ENCODE data around the gene OCIAD2.
"Not testable (repeated sequence)": the region's sequence is repeated elsewhere in the genome, so short reads cannot be mapped to it uniquely, and the experiment has no call there.

OCIAD2 gene

GRCh38 chr4:48905363-48906015, 1.1 kb downstream of the OCIAD2 start:
- DNase-seq: no peak

- DNase-seq: no peak
Observed at GRCh38 chr4:48904541-48905142, 1.9 kb downstream of the OCIAD2 start.

GRCh38 chr4:48904101-48904500, 2.5 kb downstream of the OCIAD2 start:
- DNase-seq: no peak

GRCh38 chr4:48902266-48902665, 4.3 kb downstream of the OCIAD2 start:
- no peak for DNase-seq

- DNase-seq: no peak
Observed at GRCh38 chr4:48901196-48901595, 5.4 kb downstream of the OCIAD2 start.

- no peak for DNase-seq
Observed at GRCh38 chr4:48899950-48900349, 6.6 kb downstream of the OCIAD2 start.

GRCh38 chr4:48899432-48899749, 7.2 kb downstream of the OCIAD2 start:
- no peak for DNase-seq

GRCh38 chr4:48898733-48899431, 7.7 kb downstream of the OCIAD2 start:
- no peak for DNase-seq

GRCh38 chr4:48896845-48897244, 9.7 kb downstream of the OCIAD2 start:
- DNase-seq: no peak

GRCh38 chr4:48891028-48891619, 15.4 kb downstream of the OCIAD2 start:
- DNase-seq: no peak

GRCh38 chr4:48889750-48890149, 16.8 kb downstream of the OCIAD2 start:
- DNase-seq: not testable (repeated sequence)

GRCh38 chr4:48881646-48882045, 24.9 kb downstream of the OCIAD2 start:
- DNase-seq: not testable (repeated sequence)

- no peak for DNase-seq
Observed at GRCh38 chr4:48879561-48880442, 26.8 kb downstream of the OCIAD2 start.

GRCh38 chr4:48877827-48878535, 28.6 kb downstream of the OCIAD2 start:
- no peak for DNase-seq

GRCh38 chr4:48864696-48865095, 41.9 kb downstream of the OCIAD2 start:
- DNase-seq: not testable (repeated sequence)

GRCh38 chr4:48863728-48864127, 42.8 kb downstream of the OCIAD2 start:
- DNase-seq: no peak

GRCh38 chr4:48862661-48863060, 43.9 kb downstream of the OCIAD2 start:
- no peak for DNase-seq

GRCh38 chr4:48862038-48862437, 44.5 kb downstream of the OCIAD2 start:
- no peak for DNase-seq

GRCh38 chr4:48858130-48858529, 48.4 kb downstream of the OCIAD2 start:
- DNase-seq: no peak

GRCh38 chr4:48854982-48855381, 51.6 kb downstream of the OCIAD2 start:
- no peak for DNase-seq

- DNase-seq: no peak
Observed at GRCh38 chr4:48854395-48854683, 52.2 kb downstream of the OCIAD2 start.

- DNase-seq: no peak
Observed at GRCh38 chr4:48853604-48854394, 52.8 kb downstream of the OCIAD2 start.
